Vagina (tissue), 2 donors: ENCODE data around the gene SLX4IP.

Experiments
- POLR2A ChIP-seq, 2 donors: fragments of 450-650 bp; IDR thresholded peaks; one replicate each; pipeline ENCODE4 v1.6.1; 2017; ENCODE audit warnings: antibody characterized with exemption in 2 of 2, mild to moderate bottlenecking in 2 of 2, moderate library complexity in 2 of 2
- POLR2AphosphoS5 ChIP-seq, 2 donors: sonication (generic); formaldehyde crosslinking; IDR thresholded peaks; one replicate each; pipeline ENCODE4 v1.9.0; 2017; ENCODE audit warnings: antibody characterized with exemption in 2 of 2, mild to moderate bottlenecking in 2 of 2, low read depth in 1 of 2; ENCODE audit not compliant: insufficient read depth in 1 of 2
- TF ChIP-seq, protein P1 (sequence below), 3 experiments: fragments of 450-650 bp in 2 of 3; fragments of 200-600 bp in 1 of 3; sonication (generic) in 1 of 3; IDR thresholded peaks; one replicate each; pipeline ENCODE4 v1.5.1; 2017 to 2019; ENCODE audit warnings: antibody characterized with exemption in 3 of 3, mild to moderate bottlenecking in 2 of 3, moderate library complexity in 2 of 3

DNA sequence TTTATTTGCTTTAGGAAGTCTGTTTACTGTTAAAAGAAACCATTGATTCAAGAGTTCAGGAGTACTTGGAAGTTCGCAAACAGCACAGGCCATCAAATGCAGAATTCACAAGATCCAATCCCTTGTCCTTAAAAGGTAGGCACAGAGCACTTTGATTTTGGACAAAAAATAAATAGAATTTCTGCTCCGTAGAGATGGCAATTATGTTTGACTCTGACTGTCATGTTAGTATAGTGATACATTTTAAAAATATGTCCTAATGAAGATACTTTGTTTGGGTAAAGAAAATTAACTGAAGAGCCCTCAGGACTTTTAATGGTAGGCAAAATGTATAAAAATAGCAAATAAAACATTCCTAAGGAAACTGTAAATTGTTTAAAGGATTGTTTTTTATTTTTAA lies 125.6 kb downstream of the SLX4IP start:
- TF ChIP-seq POLR2A (IDR thresholded peaks at IDR 0.05) (no peak), POLR2AphosphoS5 (IDR thresholded peaks at IDR 0.05; ENCODE audit: insufficient read depth in 1 of 2, low read depth in 1 of 2) (no peak)
- TF ChIP-seq, protein P1, sequence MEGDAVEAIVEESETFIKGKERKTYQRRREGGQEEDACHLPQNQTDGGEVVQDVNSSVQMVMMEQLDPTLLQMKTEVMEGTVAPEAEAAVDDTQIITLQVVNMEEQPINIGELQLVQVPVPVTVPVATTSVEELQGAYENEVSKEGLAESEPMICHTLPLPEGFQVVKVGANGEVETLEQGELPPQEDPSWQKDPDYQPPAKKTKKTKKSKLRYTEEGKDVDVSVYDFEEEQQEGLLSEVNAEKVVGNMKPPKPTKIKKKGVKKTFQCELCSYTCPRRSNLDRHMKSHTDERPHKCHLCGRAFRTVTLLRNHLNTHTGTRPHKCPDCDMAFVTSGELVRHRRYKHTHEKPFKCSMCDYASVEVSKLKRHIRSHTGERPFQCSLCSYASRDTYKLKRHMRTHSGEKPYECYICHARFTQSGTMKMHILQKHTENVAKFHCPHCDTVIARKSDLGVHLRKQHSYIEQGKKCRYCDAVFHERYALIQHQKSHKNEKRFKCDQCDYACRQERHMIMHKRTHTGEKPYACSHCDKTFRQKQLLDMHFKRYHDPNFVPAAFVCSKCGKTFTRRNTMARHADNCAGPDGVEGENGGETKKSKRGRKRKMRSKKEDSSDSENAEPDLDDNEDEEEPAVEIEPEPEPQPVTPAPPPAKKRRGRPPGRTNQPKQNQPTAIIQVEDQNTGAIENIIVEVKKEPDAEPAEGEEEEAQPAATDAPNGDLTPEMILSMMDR (IDR thresholded peaks at IDR 0.05), result no peak
